Parathyroid adenoma (tissue), 2 donors: ENCODE measurements around the gene DLGAP1.

ENCODE experiments used
- H2AFZ ChIP-seq: fragments of 300-600 bp; sonication (generic); one replicate; pipeline ENCODE4 v1.7.0; 2017; ENCODE audit warnings: antibody characterized with exemption, mild to moderate bottlenecking
- H3K27ac ChIP-seq: fragments of 300-600 bp; sonication (generic); one replicate; pipeline ENCODE4 v1.7.0; 2017
- H3K27me3 ChIP-seq: fragments of 300-600 bp; sonication (generic); one replicate; pipeline ENCODE4 v1.7.0; 2017; ENCODE audit warnings: low read length; ENCODE audit not compliant: control insufficient read depth, insufficient read depth
- H3K36me3 ChIP-seq: fragments of 300-600 bp; sonication (generic); one replicate; pipeline ENCODE4 v1.7.0; 2017; ENCODE audit warnings: low read length; ENCODE audit not compliant: control insufficient read depth, insufficient read depth
- H3K4me1 ChIP-seq: fragments of 300-600 bp; sonication (generic); one replicate; pipeline ENCODE4 v1.7.0; 2017; ENCODE audit warnings: control low read depth
- H3K4me2 ChIP-seq: fragments of 300-600 bp; sonication (generic); one replicate; pipeline ENCODE4 v1.7.0; 2017; ENCODE audit warnings: low read length
- H3K4me3 ChIP-seq: fragments of 300-600 bp; sonication (generic); one replicate; pipeline ENCODE4 v1.7.0; 2017; ENCODE audit warnings: low read depth, low read length
- H3K79me2 ChIP-seq: fragments of 300-600 bp; sonication (generic); one replicate; pipeline ENCODE4 v1.7.0; 2017; ENCODE audit warnings: control low read depth
- H3K9ac ChIP-seq: fragments of 300-600 bp; sonication (generic); one replicate; pipeline ENCODE4 v1.7.0; 2017; ENCODE audit warnings: mild to moderate bottlenecking
- H3K9me3 ChIP-seq: fragments of 300-600 bp; sonication (generic); one replicate; pipeline ENCODE4 v1.7.0; 2017; ENCODE audit warnings: low read length; ENCODE audit not compliant: control insufficient read depth
- CTCF ChIP-seq: fragments of 300-600 bp; sonication (generic); IDR thresholded peaks from one replicate; pipeline ENCODE4 v1.7.0; 2017; ENCODE audit warnings: antibody characterized with exemption, mild to moderate bottlenecking
- donor health status: primary hyperparathyroidism.

The DLGAP1 gene

DNA sequence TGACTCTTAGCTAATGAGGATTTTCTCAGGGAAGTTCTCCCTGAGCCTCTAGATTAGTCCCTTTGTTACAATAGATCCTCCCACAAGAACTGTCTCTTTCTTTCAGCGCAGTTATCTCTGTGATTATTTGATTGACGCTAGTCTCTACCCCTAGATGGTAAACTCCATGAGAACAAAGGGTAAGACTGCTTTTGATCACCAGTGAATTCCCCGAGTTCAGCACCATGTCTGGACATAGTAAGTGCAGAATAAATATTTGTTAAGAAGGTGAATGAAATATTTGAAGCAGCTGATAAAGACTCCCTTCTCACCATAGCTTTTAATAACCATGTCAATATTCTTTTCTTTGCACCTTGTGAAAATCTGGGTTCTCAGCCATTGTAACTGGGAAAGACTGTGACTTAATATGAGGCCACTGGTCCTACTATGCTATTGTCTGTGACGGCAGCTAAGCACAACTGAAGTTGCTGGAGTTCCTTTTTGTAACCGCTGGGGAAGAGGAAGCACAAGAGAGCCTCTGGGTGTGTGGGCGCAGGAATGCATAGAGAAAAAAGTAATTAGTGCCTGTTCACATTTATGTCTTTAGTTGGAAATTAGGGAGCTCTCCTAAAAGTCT, 790.4 kb downstream of the DLGAP1 start:
- no peak overlapping the region for H3K27ac ChIP-seq
- H3K9ac ChIP-seq, result no peak overlapping the region
- no peak for TF ChIP-seq CTCF
- no peaks in the 10 kb centered on the region for H3K4me1 ChIP-seq
- H3K36me3 ChIP-seq, result no peaks in the 10 kb centered on the region
- H2AFZ ChIP-seq, result no peak overlapping the region
- no peak overlapping the region for H3K4me3 ChIP-seq
- no peak overlapping the region for H3K4me2 ChIP-seq
- no peaks in the 10 kb centered on the region for H3K79me2 ChIP-seq
- H3K9me3 ChIP-seq, result no peaks in the 10 kb centered on the region
- H3K27me3 ChIP-seq, result no peaks in the 10 kb centered on the region

DNA sequence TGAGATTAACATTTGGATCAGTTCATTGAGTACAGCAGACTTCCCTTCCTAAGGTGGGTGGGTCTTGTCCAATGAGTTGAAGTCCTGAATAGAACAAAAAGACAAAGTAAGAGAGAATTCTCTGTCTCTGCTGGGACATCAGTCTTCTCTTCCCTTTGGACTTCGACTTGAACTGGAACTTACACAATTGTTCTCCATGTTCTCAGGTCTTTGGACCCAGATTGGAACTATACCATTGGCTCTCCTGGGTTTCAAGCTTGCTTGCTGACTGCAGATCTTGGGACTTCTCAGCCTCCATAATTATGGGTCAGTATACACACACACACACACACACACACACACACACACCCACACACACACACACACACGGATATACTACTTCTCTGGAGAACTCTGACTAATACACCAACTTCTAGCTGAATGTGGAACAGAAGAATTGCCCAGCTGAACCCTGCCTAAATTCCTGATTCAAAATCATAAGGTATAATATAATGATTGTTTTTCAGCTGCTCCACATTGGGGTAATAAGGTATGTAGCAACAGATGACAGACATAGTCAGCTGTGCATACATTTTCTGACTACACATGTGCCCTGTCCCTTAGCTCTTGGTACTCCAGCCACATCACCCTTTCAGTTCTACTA, 791.1 kb downstream of the DLGAP1 start:
- no peak overlapping the region for H2AFZ ChIP-seq
- no peaks in the 10 kb centered on the region for H3K27me3 ChIP-seq
- no peaks in the 10 kb centered on the region for H3K36me3 ChIP-seq
- no peaks in the 10 kb centered on the region for H3K79me2 ChIP-seq
- TF ChIP-seq CTCF, result no peak
- H3K9ac ChIP-seq, result no peak overlapping the region
- no peaks in the 10 kb centered on the region for H3K4me1 ChIP-seq
- no peak overlapping the region for H3K27ac ChIP-seq
- no peak overlapping the region for H3K4me2 ChIP-seq
- H3K4me3 ChIP-seq, result no peak overlapping the region
- no peaks in the 10 kb centered on the region for H3K9me3 ChIP-seq

DNA sequence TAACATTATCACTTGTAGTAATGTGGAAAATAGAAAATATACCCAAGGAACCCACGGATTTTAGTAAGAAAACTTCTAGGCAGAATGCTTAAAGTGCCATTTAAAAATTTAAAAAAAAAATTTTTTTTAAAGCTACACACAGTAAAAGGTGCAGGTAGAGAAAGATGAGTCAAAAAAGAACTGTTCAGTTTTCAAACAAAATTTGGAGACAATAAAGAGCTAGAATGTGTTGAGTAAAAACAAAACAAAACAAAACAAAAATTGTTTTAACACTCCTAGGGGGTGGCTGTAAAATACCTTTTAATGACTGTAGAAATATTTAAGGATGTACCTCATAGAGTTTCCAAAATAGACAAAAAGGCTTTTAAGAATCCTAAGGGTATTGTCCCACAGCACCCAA, 793.1 kb downstream of the DLGAP1 start:
- H2AFZ ChIP-seq, result no peak overlapping the region
- no peak for TF ChIP-seq CTCF
- no peaks in the 10 kb centered on the region for H3K36me3 ChIP-seq
- H3K27me3 ChIP-seq, result no peaks in the 10 kb centered on the region
- no peak overlapping the region for H3K9ac ChIP-seq
- no peaks in the 10 kb centered on the region for H3K79me2 ChIP-seq
- H3K27ac ChIP-seq, result no peak overlapping the region
- H3K4me2 ChIP-seq, result no peak overlapping the region
- no peak overlapping the region for H3K4me3 ChIP-seq
- no peaks in the 10 kb centered on the region for H3K9me3 ChIP-seq
- H3K4me1 ChIP-seq, result no peaks in the 10 kb centered on the region

DNA sequence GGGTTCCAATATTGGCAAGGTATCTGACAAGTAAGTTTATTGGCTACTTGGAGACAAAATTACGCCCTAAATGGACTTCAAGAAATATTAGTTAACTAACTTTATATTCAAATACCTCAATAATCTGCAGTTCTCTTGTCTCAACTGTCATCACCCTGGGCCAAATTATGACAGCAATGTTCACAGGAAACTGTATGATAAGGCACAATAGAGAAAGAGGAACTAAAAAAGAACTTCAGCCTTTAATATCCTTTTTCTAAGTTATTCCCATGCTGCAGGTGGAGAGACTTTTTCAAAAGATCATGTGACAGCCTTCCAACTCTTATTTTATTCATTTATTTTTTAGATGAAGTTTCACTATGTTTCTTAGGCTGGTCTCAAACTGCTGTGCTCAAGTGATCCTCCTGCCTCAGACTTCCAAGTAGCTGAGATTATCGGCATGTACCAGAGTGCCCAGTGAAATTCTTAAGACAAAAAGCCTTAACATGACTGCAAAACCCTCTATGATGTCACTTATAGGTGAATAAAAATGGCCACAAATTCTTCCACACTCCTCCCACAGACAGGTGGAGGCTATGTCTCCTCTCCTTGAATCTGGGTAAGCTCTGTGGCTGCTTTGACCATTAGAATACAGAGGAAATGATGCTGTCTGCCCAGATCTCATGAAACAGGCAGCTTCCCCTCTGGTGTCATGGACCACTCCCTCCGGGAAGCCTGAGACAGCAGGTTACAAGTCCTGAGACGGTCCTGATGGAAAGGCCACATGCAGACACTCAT, 794.2 kb downstream of the DLGAP1 start:
- Histone ChIP-seq H3K79me2 (no peaks in the 10 kb centered on the region), H3K27me3 (no peaks in the 10 kb centered on the region), H2AFZ (no peak overlapping the region), H3K9ac (no peak overlapping the region), H3K27ac (no peak overlapping the region), H3K9me3 (no peaks in the 10 kb centered on the region), H3K4me1 (no peaks in the 10 kb centered on the region), H3K4me3 (no peak overlapping the region), H3K36me3 (no peaks in the 10 kb centered on the region), H3K4me2 (no peak overlapping the region)
- TF ChIP-seq CTCF, result no peak
